Bone marrow (tissue), 2 donors: Measurements from ENCODE around the gene KCTD16.

Source experiments
- DNase-seq, 2 donors: peaks; one replicate each; lab custom pipeline; 2025; lab: John Stamatoyannopoulos, UW

Gene KCTD16

GRCh38 chr5:144284931-144285502 lies 114.3 kb downstream of the KCTD16 start:
- no peak for DNase-seq

GRCh38 chr5:144289277-144289676 lies 118.6 kb downstream of the KCTD16 start:
- DNase-seq = no peak

GRCh38 chr5:144292029-144292428 lies 121.4 kb downstream of the KCTD16 start:
- no peak for DNase-seq

- DNase-seq = no peak
These were observed 124.6 kb downstream of the KCTD16 start for GRCh38 chr5:144295284-144295683.

GRCh38 chr5:144297081-144297480 lies 126.4 kb downstream of the KCTD16 start:
- DNase-seq = no peak

GRCh38 chr5:144298658-144299057 lies 128.0 kb downstream of the KCTD16 start:
- no peak for DNase-seq

- no peak for DNase-seq
These were observed 134.0 kb downstream of the KCTD16 start for GRCh38 chr5:144304688-144305087.

GRCh38 chr5:144307736-144308135 lies 137.1 kb downstream of the KCTD16 start:
- DNase-seq = no peak

GRCh38 chr5:144308174-144308573 lies 137.5 kb downstream of the KCTD16 start:
- DNase-seq = no peak

GRCh38 chr5:144308906-144309670 lies 138.4 kb downstream of the KCTD16 start:
- no peak for DNase-seq

- DNase-seq = no peak
These were observed 139.9 kb downstream of the KCTD16 start for GRCh38 chr5:144310621-144311020.

- no peak for DNase-seq
These were observed 142.6 kb downstream of the KCTD16 start for GRCh38 chr5:144313147-144313726.

- no peak for DNase-seq
These were observed 144.4 kb downstream of the KCTD16 start for GRCh38 chr5:144315026-144315425.

- no peak for DNase-seq
These were observed 145.4 kb downstream of the KCTD16 start for GRCh38 chr5:144315994-144316634.

GRCh38 chr5:144318011-144318410 lies 147.3 kb downstream of the KCTD16 start:
- DNase-seq = no peak

- DNase-seq = no peak
These were observed 147.8 kb downstream of the KCTD16 start for GRCh38 chr5:144318460-144318859.

- DNase-seq = no peak
These were observed 152.5 kb downstream of the KCTD16 start for GRCh38 chr5:144323181-144323580.

GRCh38 chr5:144325532-144325931 lies 154.9 kb downstream of the KCTD16 start:
- DNase-seq = no peak

GRCh38 chr5:144328494-144328893 lies 157.8 kb downstream of the KCTD16 start:
- DNase-seq = no peak

GRCh38 chr5:144328980-144329379 lies 158.3 kb downstream of the KCTD16 start:
- no peak for DNase-seq

- DNase-seq = no peak
These were observed 159.0 kb downstream of the KCTD16 start for GRCh38 chr5:144329681-144330080.

- no peak for DNase-seq
These were observed 160.7 kb downstream of the KCTD16 start for GRCh38 chr5:144331361-144331760.

- DNase-seq = no peak
These were observed 161.6 kb downstream of the KCTD16 start for GRCh38 chr5:144332265-144332664.
